Suprapubic skin (tissue), 3 donors: Measurements from ENCODE around the gene TSGA10.

Experiments used
- POLR2A ChIP-seq, 2 donors: fragments of 450-650 bp; IDR thresholded peaks; one replicate each; pipeline ENCODE4 v1.6.1; 2017; ENCODE audit warnings: antibody characterized with exemption in 2 of 2, mild to moderate bottlenecking in 2 of 2, moderate library complexity in 2 of 2
- TF ChIP-seq, protein P1 (sequence below), 2 donors: fragments of 200-600 bp in 1 of 2; fragments of 450-650 bp in 1 of 2; sonication (generic) in 1 of 2; IDR thresholded peaks; one replicate each; pipeline ENCODE4 v1.5.1; 2016 to 2019; ENCODE audit warnings: antibody characterized with exemption in 2 of 2, mild to moderate bottlenecking in 1 of 2, moderate library complexity in 1 of 2

- TF ChIP-seq, protein P1, sequence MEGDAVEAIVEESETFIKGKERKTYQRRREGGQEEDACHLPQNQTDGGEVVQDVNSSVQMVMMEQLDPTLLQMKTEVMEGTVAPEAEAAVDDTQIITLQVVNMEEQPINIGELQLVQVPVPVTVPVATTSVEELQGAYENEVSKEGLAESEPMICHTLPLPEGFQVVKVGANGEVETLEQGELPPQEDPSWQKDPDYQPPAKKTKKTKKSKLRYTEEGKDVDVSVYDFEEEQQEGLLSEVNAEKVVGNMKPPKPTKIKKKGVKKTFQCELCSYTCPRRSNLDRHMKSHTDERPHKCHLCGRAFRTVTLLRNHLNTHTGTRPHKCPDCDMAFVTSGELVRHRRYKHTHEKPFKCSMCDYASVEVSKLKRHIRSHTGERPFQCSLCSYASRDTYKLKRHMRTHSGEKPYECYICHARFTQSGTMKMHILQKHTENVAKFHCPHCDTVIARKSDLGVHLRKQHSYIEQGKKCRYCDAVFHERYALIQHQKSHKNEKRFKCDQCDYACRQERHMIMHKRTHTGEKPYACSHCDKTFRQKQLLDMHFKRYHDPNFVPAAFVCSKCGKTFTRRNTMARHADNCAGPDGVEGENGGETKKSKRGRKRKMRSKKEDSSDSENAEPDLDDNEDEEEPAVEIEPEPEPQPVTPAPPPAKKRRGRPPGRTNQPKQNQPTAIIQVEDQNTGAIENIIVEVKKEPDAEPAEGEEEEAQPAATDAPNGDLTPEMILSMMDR (IDR thresholded peaks at IDR 0.05), result no peak
- TF ChIP-seq POLR2A (IDR thresholded peaks at IDR 0.05), result no peak
Observed at GRCh38 chr2:99035920-99036319, 118.8 kb downstream of the TSGA10 start.
